ELF-1 (cell line): Measurements from ENCODE around the gene VPS9D1.
A peak's percentile ranks its signal among the peaks of the same experiment; 100 is the strongest.

Experiments
- DNase-seq: peaks from one replicate; pipeline ENCODE4 v3.0.0-alpha.2; 2016; ENCODE audit warnings: low read depth, low spot score

The VPS9D1 gene

GRCh38 chr16:89720813-89721545 lies at the start of gene VPS9D1, which contains the start of gene ZNF276:
VPS9D1 (minus strand) TSS chr16:89720898; CDS start chr16:89720861, 37 bp downstream.
ZNF276 (plus strand) TSS chr16:89721537; CDS start chr16:89721641, 104 bp downstream.
- DNase-seq = peak; percentile 79

GRCh38 chr16:89770367-89770766 lies 49.7 kb upstream of the VPS9D1 start:
- no peak for DNase-seq

- DNase-seq = no peak
These were observed 44.7 kb upstream of the VPS9D1 start for GRCh38 chr16:89765292-89765830.

GRCh38 chr16:89764711-89765201 lies 44.1 kb upstream of the VPS9D1 start:
- DNase-seq = no peak

- no peak for DNase-seq
These were observed 40.7 kb upstream of the VPS9D1 start for GRCh38 chr16:89761304-89761922.

GRCh38 chr16:89759746-89760340 lies 39.1 kb upstream of the VPS9D1 start:
- DNase-seq = no peak

GRCh38 chr16:89749637-89750036 lies 28.9 kb upstream of the VPS9D1 start:
- no peak for DNase-seq

GRCh38 chr16:89748921-89749320 lies 28.2 kb upstream of the VPS9D1 start:
- DNase-seq = no peak

GRCh38 chr16:89748076-89748475 lies 27.4 kb upstream of the VPS9D1 start:
- no peak for DNase-seq

- no peak for DNase-seq
These were observed 25.3 kb upstream of the VPS9D1 start for GRCh38 chr16:89746043-89746442.

- no peak for DNase-seq
These were observed 24.1 kb upstream of the VPS9D1 start for GRCh38 chr16:89744813-89745212.

GRCh38 chr16:89742948-89743347 lies 22.2 kb upstream of the VPS9D1 start:
- DNase-seq = no peak

GRCh38 chr16:89741342-89742014 lies 20.8 kb upstream of the VPS9D1 start:
- DNase-seq = no peak

- no peak for DNase-seq
These were observed 18.7 kb upstream of the VPS9D1 start for GRCh38 chr16:89739383-89739782.

- no peak for DNase-seq
These were observed 18.0 kb upstream of the VPS9D1 start for GRCh38 chr16:89738538-89739317.

- no peak for DNase-seq
These were observed 17.3 kb upstream of the VPS9D1 start for GRCh38 chr16:89738072-89738377.

- DNase-seq = no peak
These were observed 16.8 kb upstream of the VPS9D1 start for GRCh38 chr16:89737341-89738071.

- no peak for DNase-seq
These were observed 15.9 kb upstream of the VPS9D1 start for GRCh38 chr16:89736554-89736953.

GRCh38 chr16:89733792-89734191 lies 13.1 kb upstream of the VPS9D1 start:
- DNase-seq = no peak

- no peak for DNase-seq
These were observed 12.6 kb upstream of the VPS9D1 start for GRCh38 chr16:89733322-89733721.

- DNase-seq = no peak
These were observed 12.2 kb upstream of the VPS9D1 start for GRCh38 chr16:89732918-89733242.
